HFFc6 (cell line): ENCODE results near the gene RBM17. TPM values are rescaled to one million over a fixed set of nuclear protein-coding genes. Genes with fewer than 3 reads are reported as not detected.

Experiments used
- DNase-seq: peaks from one replicate; pipeline ENCODE4 v3.0.0-alpha.2; 2018
- H3K27ac Mint-ChIP-seq: 2 replicates; pipeline ENCODE4 v1.8.0; 2020; ENCODE audit warnings: mild to moderate bottlenecking, mixed read lengths
- H3K27me3 Mint-ChIP-seq: 2 replicates; pipeline ENCODE4 v1.8.0; 2021; ENCODE audit warnings: mild to moderate bottlenecking, moderate library complexity, mixed read lengths; ENCODE audit not compliant: insufficient read depth
- H3K36me3 Mint-ChIP-seq: 2 replicates; pipeline ENCODE4 v1.8.0; 2021; ENCODE audit warnings: low read depth, mixed read lengths
- H3K4me1 Mint-ChIP-seq: 2 replicates; pipeline ENCODE4 v1.8.0; 2020; ENCODE audit warnings: low read depth, mixed read lengths
- H3K4me3 Mint-ChIP-seq: 2 replicates; pipeline ENCODE4 v1.8.0; 2020; ENCODE audit warnings: mild to moderate bottlenecking, moderate library complexity, mixed read lengths
- H3K9me3 Mint-ChIP-seq: 2 replicates; pipeline ENCODE4 v1.8.0; 2020; ENCODE audit warnings: mild to moderate bottlenecking, mixed read lengths
- CTCF ChIP-seq: fragments of 200-600 bp; sonication (generic); IDR thresholded peaks from 2 replicates; pipeline ENCODE4 v1.5.0; 2021; ENCODE audit warnings: antibody characterized with exemption, mild to moderate bottlenecking
- total RNA-seq, 6 experiments: library from RNA; stranded (reverse); fragmentation: NEBNext Ultra II Directional; extraction: Animal tissue kit (Norgen Biotek cat#: 25700); gene quantifications; 2 replicates in 1 of 6; 3 replicates in 5 of 6; pipeline ENCODE4 v1.2.3, GENCODE V29; 2021

Gene RBM17
- total RNA-seq, 6 experiments from 2014 or later = 53.4 to 75.2 (median 66.3) TPM

DNA sequence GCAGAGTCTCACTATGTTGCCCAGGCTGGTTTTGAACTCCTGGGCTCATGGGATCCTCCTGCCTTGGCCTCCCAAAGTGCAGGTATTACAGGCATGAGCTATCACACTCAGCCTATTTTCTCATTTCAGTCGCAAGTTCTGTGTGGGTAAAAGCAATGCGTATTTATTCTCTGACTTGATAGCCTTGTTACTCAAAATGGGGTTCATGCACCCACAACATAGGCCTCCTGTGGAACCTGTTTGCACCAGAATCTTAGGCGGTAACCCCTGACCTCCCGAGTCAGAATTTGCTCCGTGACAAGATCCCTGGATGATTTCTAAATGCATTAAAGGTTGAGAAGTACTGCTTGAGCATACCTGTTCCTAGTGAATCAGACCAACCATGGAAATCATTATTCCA lies 34.0 kb upstream of the RBM17 start:
- no peak for TF ChIP-seq CTCF
- no peak overlapping the region for H3K27ac Mint-ChIP-seq
- H3K27me3 Mint-ChIP-seq = peaks cover 32% of the 10 kb centered on the region
- peaks cover 10% of the 10 kb centered on the region for H3K4me1 Mint-ChIP-seq
- H3K4me3 Mint-ChIP-seq = no peak overlapping the region
- no peaks in the 10 kb centered on the region for H3K36me3 Mint-ChIP-seq
- no peaks in the 10 kb centered on the region for H3K9me3 Mint-ChIP-seq
- DNase-seq = no peak

- DNase-seq = no peak
- H3K9me3 Mint-ChIP-seq = no peaks in the 10 kb centered on the region
- H3K36me3 Mint-ChIP-seq = no peaks in the 10 kb centered on the region
- H3K27ac Mint-ChIP-seq = no peak overlapping the region
- TF ChIP-seq CTCF = no peak
- H3K4me1 Mint-ChIP-seq = peaks cover 4% of the 10 kb centered on the region
- H3K27me3 Mint-ChIP-seq = peaks cover 32% of the 10 kb centered on the region
- no peak overlapping the region for H3K4me3 Mint-ChIP-seq
Observed at GRCh38 chr10:6055929-6056328, 32.9 kb upstream of the RBM17 start.

- Mint-ChIP-seq H3K36me3 (no peaks in the 10 kb centered on the region), H3K4me1 (no peaks in the 10 kb centered on the region), H3K27ac (no peak overlapping the region), H3K4me3 (no peak overlapping the region), H3K27me3 (peaks cover 34% of the 10 kb centered on the region), H3K9me3 (no peaks in the 10 kb centered on the region)
- DNase-seq = no peak
- no peak for TF ChIP-seq CTCF
Observed at GRCh38 chr10:6056411-6057135, 32.3 kb upstream of the RBM17 start.

GRCh38 chr10:6058682-6059475 lies 30.0 kb upstream of the RBM17 start:
- DNase-seq = no peak
- no peak for TF ChIP-seq CTCF
- H3K36me3 Mint-ChIP-seq = no peaks in the 10 kb centered on the region
- no peaks in the 10 kb centered on the region for H3K4me1 Mint-ChIP-seq
- peaks cover 35% of the 10 kb centered on the region for H3K27me3 Mint-ChIP-seq
- no peak overlapping the region for H3K27ac Mint-ChIP-seq
- no peaks in the 10 kb centered on the region for H3K9me3 Mint-ChIP-seq
- H3K4me3 Mint-ChIP-seq = no peak overlapping the region

GRCh38 chr10:6059506-6059905 lies 29.3 kb upstream of the RBM17 start:
- Mint-ChIP-seq H3K4me1 (no peaks in the 10 kb centered on the region), H3K4me3 (no peak overlapping the region), H3K36me3 (no peaks in the 10 kb centered on the region), H3K27ac (no peak overlapping the region), H3K27me3 (peaks cover 29% of the 10 kb centered on the region), H3K9me3 (no peaks in the 10 kb centered on the region)
- DNase-seq = no peak
- no peak for TF ChIP-seq CTCF
